Mesendoderm (in vitro differentiated cells): ENCODE results near the gene VIM.

Experiments
- DNase-seq: peaks from one replicate; pipeline ENCODE4 v3.0.0; 2013
- H2AK5ac ChIP-seq: 2 replicates; pipeline ENCODE4 v1.6.1; 2013; ENCODE audit warnings: low read length, inconsistent platforms
- H2BK120ac ChIP-seq: 2 replicates; pipeline ENCODE4 v1.6.1; 2013; ENCODE audit warnings: low read depth, mild to moderate bottlenecking, low read length, moderate library complexity, mixed read lengths
- H2BK15ac ChIP-seq: replicated peaks from 2 replicates; pipeline ENCODE4 v1.6.1; 2013; ENCODE audit warnings: low read depth, mild to moderate bottlenecking, moderate library complexity
- H2BK5ac ChIP-seq: 2 replicates; pipeline ENCODE4 v1.6.1; 2013; ENCODE audit warnings: low read length, inconsistent platforms
- H3K18ac ChIP-seq: 2 replicates; pipeline ENCODE4 v1.6.1; 2013; ENCODE audit warnings: mild to moderate bottlenecking, low read length, mixed read lengths
- H3K23ac ChIP-seq: one replicate; pipeline ENCODE4 v1.6.1; 2013; ENCODE audit warnings: low read length
- H3K27ac ChIP-seq: 2 replicates; pipeline ENCODE4 v1.5.1; 2013; ENCODE audit warnings: low read depth, mild to moderate bottlenecking, inconsistent platforms, low read length, moderate library complexity
- H3K27me3 ChIP-seq: 2 replicates; pipeline ENCODE4 v1.6.1; 2013; ENCODE audit warnings: low read length, control low read depth, mild to moderate bottlenecking, inconsistent platforms; ENCODE audit not compliant: insufficient read depth, poor library complexity
- H3K36me3 ChIP-seq: 2 replicates; pipeline ENCODE4 v1.6.1; 2013; ENCODE audit warnings: low read length, inconsistent platforms; ENCODE audit not compliant: control insufficient read depth, insufficient read depth
- H3K4ac ChIP-seq: one replicate; pipeline ENCODE4 v1.6.1; 2013; ENCODE audit warnings: low read depth, mild to moderate bottlenecking, low read length, moderate library complexity
- H3K4me1 ChIP-seq: 2 replicates; pipeline ENCODE4 v1.6.1; 2013; ENCODE audit warnings: low read depth, low read length, inconsistent platforms; ENCODE audit not compliant: control insufficient read depth
- H3K4me2 ChIP-seq: 2 replicates; pipeline ENCODE4 v1.6.1; 2013; ENCODE audit warnings: low read length
- H3K4me3 ChIP-seq: 2 replicates; pipeline ENCODE4 v1.5.1; 2013; ENCODE audit warnings: mild to moderate bottlenecking, low read length
- H3K56ac ChIP-seq: one replicate; pipeline ENCODE4 v1.6.1; 2013; ENCODE audit warnings: low read length
- H3K79me1 ChIP-seq: 2 replicates; pipeline ENCODE4 v1.6.1; 2013; ENCODE audit warnings: low read length, inconsistent platforms
- H3K79me2 ChIP-seq: 2 replicates; pipeline ENCODE4 v1.6.1; 2013; ENCODE audit warnings: mild to moderate bottlenecking, low read length; ENCODE audit not compliant: control insufficient read depth, insufficient read depth
- H3K9ac ChIP-seq: 2 replicates; pipeline ENCODE4 v1.6.1; 2013; ENCODE audit warnings: low read length, inconsistent platforms
- H4K5ac ChIP-seq: one replicate; pipeline ENCODE4 v1.6.1; 2013; ENCODE audit warnings: low read length
- H4K8ac ChIP-seq: one replicate; pipeline ENCODE4 v1.6.1; 2013; ENCODE audit warnings: low read depth, mild to moderate bottlenecking, control low read depth, low read length, moderate library complexity
- WGBS: extraction: QIAGEN DNeasy Blood & Tissue Kit; methylation state at CpG from one replicate; pipeline ENCODE4 v1.1.7; 2013; ENCODE audit warnings: low lambda C conversion rate, missing lambda C conversion rate; ENCODE audit not compliant: insufficient coverage; ENCODE audit errors: extremely low coverage; 5-methylcytosine and 5-hydroxymethylcytosine counted together

The VIM gene

DNA sequence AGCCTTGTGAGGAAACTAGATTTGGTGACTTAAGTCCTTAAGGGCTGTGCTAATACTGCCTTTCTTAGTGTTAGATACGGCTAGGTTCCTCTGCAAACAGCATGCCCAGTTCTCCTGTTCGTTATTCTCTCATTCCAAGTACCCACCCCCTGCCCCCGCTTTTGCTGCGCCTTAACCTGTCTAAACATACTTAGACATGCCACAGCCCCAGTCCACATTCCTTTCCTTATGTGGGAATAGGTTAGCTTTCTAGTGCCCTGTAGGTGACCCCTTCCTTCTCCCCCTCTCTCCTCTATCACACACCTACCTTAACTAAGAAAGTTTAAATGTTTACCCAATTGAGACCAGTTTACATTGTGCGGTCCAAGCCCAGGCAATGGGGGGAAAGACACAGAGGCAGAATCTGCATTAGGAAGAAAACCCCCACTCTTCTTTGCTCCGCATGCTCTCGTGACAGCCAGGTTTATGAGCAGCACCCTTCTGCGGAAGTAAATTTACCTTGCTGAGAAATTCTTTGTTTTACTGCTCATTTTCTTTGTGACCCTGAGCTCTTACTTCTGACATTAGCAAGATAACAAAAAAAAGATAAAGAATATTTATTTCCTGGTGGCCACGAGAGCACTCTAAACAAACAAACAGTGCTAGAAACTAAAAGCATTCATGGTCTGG, 48.8 kb downstream of the VIM start:
- H3K23ac ChIP-seq, result no peak overlapping the region
- no peaks in the 10 kb centered on the region for H3K4me1 ChIP-seq
- H3K27ac ChIP-seq, result no peak overlapping the region
- no peak for DNase-seq
- no CpG with 5 or more reads among the region's 9 CpGs for WGBS
- no peaks in the 10 kb centered on the region for H3K36me3 ChIP-seq
- H3K9ac ChIP-seq, result no peak overlapping the region
- no peak overlapping the region for H2BK15ac ChIP-seq
- no peaks in the 10 kb centered on the region for H3K79me1 ChIP-seq
- no peak overlapping the region for H3K4me2 ChIP-seq
- H3K4me3 ChIP-seq, result no peak overlapping the region
- no peaks in the 10 kb centered on the region for H3K79me2 ChIP-seq
- H2BK120ac ChIP-seq, result no peak overlapping the region
- H2AK5ac ChIP-seq, result no peak overlapping the region
- no peaks in the 10 kb centered on the region for H3K27me3 ChIP-seq
- no peak overlapping the region for H3K4ac ChIP-seq
- no peak overlapping the region for H3K56ac ChIP-seq
- H3K18ac ChIP-seq, result no peak overlapping the region
- H4K8ac ChIP-seq, result no peak overlapping the region
- H2BK5ac ChIP-seq, result no peak overlapping the region
- no peak overlapping the region for H4K5ac ChIP-seq

DNA sequence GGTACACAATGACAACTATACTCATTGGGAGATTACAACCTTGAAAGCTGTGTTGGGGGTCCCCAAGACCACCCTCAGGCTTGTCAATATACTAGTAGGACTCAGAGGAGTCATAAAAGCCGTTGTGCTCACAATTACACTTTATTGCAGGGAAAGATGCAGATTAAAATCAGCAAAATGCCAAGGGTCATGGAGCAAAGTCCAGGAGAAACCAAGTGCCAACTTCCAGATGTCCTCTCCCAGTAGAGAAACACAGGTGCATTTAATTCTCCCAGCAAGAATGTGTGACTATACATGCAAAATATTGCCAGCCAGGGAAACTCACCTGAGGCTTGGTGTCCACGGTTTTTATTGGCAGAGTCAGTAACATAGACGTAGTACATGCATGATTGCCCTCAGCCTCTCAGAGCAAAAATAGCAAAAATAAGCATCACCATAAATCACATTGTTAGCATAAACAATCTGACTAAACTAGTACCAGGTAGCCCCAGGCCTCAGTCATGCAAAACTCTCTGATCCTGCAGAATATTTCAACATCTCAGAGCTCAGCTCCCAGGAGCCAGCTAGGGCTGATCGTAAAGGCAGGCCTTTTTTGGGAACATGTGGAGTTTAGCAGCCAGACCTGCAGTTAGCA, 50.7 kb downstream of the VIM start:
- Histone ChIP-seq H3K56ac (no peak overlapping the region), H3K4me3 (no peak overlapping the region), H3K4ac (no peak overlapping the region), H2BK5ac (no peak overlapping the region), H4K5ac (no peak overlapping the region), H3K79me1 (no peaks in the 10 kb centered on the region), H3K23ac (no peak overlapping the region), H3K4me1 (no peaks in the 10 kb centered on the region), H2BK15ac (no peak overlapping the region), H2BK120ac (no peak overlapping the region), H3K36me3 (no peaks in the 10 kb centered on the region), H3K79me2 (no peaks in the 10 kb centered on the region), H4K8ac (no peak overlapping the region), H3K9ac (no peak overlapping the region), H3K18ac (no peak overlapping the region), H3K4me2 (no peak overlapping the region), H3K27ac (no peak overlapping the region), H3K27me3 (no peaks in the 10 kb centered on the region), H2AK5ac (no peak overlapping the region)
- no peak for DNase-seq
- no CpG with 5 or more reads among the region's 4 CpGs for WGBS

GRCh38 chr10:17282311-17282710, 54.3 kb downstream of the VIM start:
- Histone ChIP-seq H3K79me1 (no peaks in the 10 kb centered on the region), H2BK120ac (no peak overlapping the region), H3K18ac (no peak overlapping the region), H3K4me2 (no peak overlapping the region), H2BK5ac (no peak overlapping the region), H3K36me3 (no peaks in the 10 kb centered on the region), H3K9ac (no peak overlapping the region), H4K8ac (no peak overlapping the region), H2BK15ac (no peak overlapping the region), H3K4me1 (peaks cover 7% of the 10 kb centered on the region), H3K4ac (no peak overlapping the region), H3K4me3 (no peak overlapping the region), H3K79me2 (no peaks in the 10 kb centered on the region), H3K56ac (no peak overlapping the region), H3K27ac (no peak overlapping the region), H2AK5ac (no peak overlapping the region), H3K27me3 (no peaks in the 10 kb centered on the region), H3K23ac (no peak overlapping the region), H4K5ac (no peak overlapping the region)
- WGBS, result no CpG with 5 or more reads among the region's 3 CpGs
- peak; percentile 8 for DNase-seq

- no peaks in the 10 kb centered on the region for H3K27me3 ChIP-seq
- H2BK120ac ChIP-seq, result no peak overlapping the region
- H2AK5ac ChIP-seq, result no peak overlapping the region
- H2BK5ac ChIP-seq, result no peak overlapping the region
- DNase-seq, result peak; percentile 80
- peaks cover 7% of the 10 kb centered on the region for H3K4me1 ChIP-seq
- WGBS, result no CpG with 5 or more reads among the region's 10 CpGs
- H3K36me3 ChIP-seq, result no peaks in the 10 kb centered on the region
- H3K4me3 ChIP-seq, result no peak overlapping the region
- H3K27ac ChIP-seq, result no peak overlapping the region
- no peak overlapping the region for H4K8ac ChIP-seq
- no peak overlapping the region for H3K18ac ChIP-seq
- no peak overlapping the region for H3K9ac ChIP-seq
- no peak overlapping the region for H3K4me2 ChIP-seq
- H4K5ac ChIP-seq, result no peak overlapping the region
- no peak overlapping the region for H3K4ac ChIP-seq
- H3K79me2 ChIP-seq, result no peaks in the 10 kb centered on the region
- H3K79me1 ChIP-seq, result no peaks in the 10 kb centered on the region
- H3K23ac ChIP-seq, result no peak overlapping the region
- no peak overlapping the region for H3K56ac ChIP-seq
- H2BK15ac ChIP-seq, result no peak overlapping the region
Measured at GRCh38 chr10:17286562-17287550, 58.8 kb downstream of the VIM start.
